Left ventricle myocardium inferior (tissue), 1 donor: ENCODE data around the gene YWHAE. TPM values are rescaled to one million over a fixed set of nuclear protein-coding genes. Genes with fewer than 3 reads are reported as not detected.
"Not testable (repeated sequence)": the region's sequence is repeated elsewhere in the genome, so short reads cannot be mapped to it uniquely, and the experiment has no call there.

Experiments
- DNase-seq: peaks from one replicate; pipeline ENCODE4 v3.0.0-alpha.2; 2020
- H3K27ac ChIP-seq: fragments of 200-600 bp; replicated peaks from 2 replicates; pipeline ENCODE4 v1.8.0; 2021
- H3K27me3 ChIP-seq: fragments of 200-600 bp; 2 replicates; pipeline ENCODE4 v1.8.0; 2021; ENCODE audit warnings: low read depth
- H3K36me3 ChIP-seq: fragments of 200-600 bp; 2 replicates; pipeline ENCODE4 v1.8.0; 2021
- H3K4me1 ChIP-seq: fragments of 200-600 bp; 2 replicates; pipeline ENCODE4 v1.8.0; 2021
- H3K4me3 ChIP-seq: fragments of 200-600 bp; 2 replicates; pipeline ENCODE4 v1.8.0; 2021; ENCODE audit warnings: mild to moderate bottlenecking, moderate library complexity
- H3K9me3 ChIP-seq: fragments of 200-600 bp; replicated peaks from 2 replicates; pipeline ENCODE4 v1.8.0; 2021
- CTCF ChIP-seq: fragments of 200-600 bp; IDR thresholded peaks from 2 replicates; pipeline ENCODE4 v1.8.0; 2021; ENCODE audit warnings: antibody characterized with exemption, mild to moderate bottlenecking, borderline replicate concordance
- intact Hi-C: fragments of 100-400 bp; cut with micrococcal nuclease; formaldehyde crosslinking; loops from one replicate; pipeline ENCODE4 v1.11.0; 2022
- total RNA-seq: library from RNA; stranded (reverse); fragmentation: NEBNext Ultra II Directional; extraction: Animal tissue kit (Norgen Biotek cat#: 25700); gene quantifications from one replicate; pipeline ENCODE4 v1.2.1, GENCODE V29; 2021
- donor health status: DM: no; HTN: yes; CAD: no; lungs with severe emphysema.

YWHAE gene
- total RNA-seq, 1 donor from 2014 or later = 569 TPM

GRCh38 chr17:1402262-1402586, 2.2 kb upstream of the YWHAE start:
- H3K27ac ChIP-seq = no peak overlapping the region
- H3K9me3 ChIP-seq = no peaks in the 10 kb centered on the region
- DNase-seq = no peak
- H3K36me3 ChIP-seq = no peaks in the 10 kb centered on the region
- H3K4me3 ChIP-seq = no peak overlapping the region
- no peaks in the 10 kb centered on the region for H3K27me3 ChIP-seq
- intact Hi-C loops = no loop called here
- H3K4me1 ChIP-seq = peaks cover 33% of the 10 kb centered on the region
- no peak for TF ChIP-seq CTCF

- peaks cover 65% of the 10 kb centered on the region for H3K4me1 ChIP-seq
- no peaks in the 10 kb centered on the region for H3K27me3 ChIP-seq
- TF ChIP-seq CTCF = no peak
- H3K36me3 ChIP-seq = no peaks in the 10 kb centered on the region
- DNase-seq = peak; percentile 60
- peak overlapping the region; percentile 95 for H3K4me3 ChIP-seq
- H3K9me3 ChIP-seq = no peaks in the 10 kb centered on the region
- H3K27ac ChIP-seq = peak overlapping the region; percentile 97
- intact Hi-C loops = no loop called here
Observed at GRCh38 chr17:1398931-1399678, 917 bp downstream of the YWHAE start.

- Histone ChIP-seq H3K4me1 (peaks cover 75% of the 10 kb centered on the region), H3K36me3 (no peaks in the 10 kb centered on the region), H3K27ac (peak overlapping the region; percentile 97), H3K9me3 (no peaks in the 10 kb centered on the region), H3K27me3 (no peaks in the 10 kb centered on the region), H3K4me3 (peak overlapping the region; percentile 95)
- TF ChIP-seq CTCF = no peak
- intact Hi-C loops = no loop called here
- no peak for DNase-seq
Observed at GRCh38 chr17:1398028-1398427, 2.0 kb downstream of the YWHAE start.

GRCh38 chr17:1395876-1396665, 4.0 kb downstream of the YWHAE start:
- Histone ChIP-seq H3K4me1 (peaks cover 95% of the 10 kb centered on the region), H3K27ac (peak overlapping the region; percentile 97)
- DNase-seq, H3K9me3 ChIP-seq, intact Hi-C loops, H3K27me3 ChIP-seq, H3K4me3 ChIP-seq, H3K36me3 ChIP-seq: not testable (repeated sequence)

GRCh38 chr17:1391577-1391976, 8.4 kb downstream of the YWHAE start:
- Histone ChIP-seq H3K36me3 (no peaks in the 10 kb centered on the region), H3K9me3 (no peaks in the 10 kb centered on the region), H3K27me3 (no peaks in the 10 kb centered on the region), H3K4me3 (peak overlapping the region; percentile 46), H3K4me1 (peaks cover 100% of the 10 kb centered on the region), H3K27ac (peak overlapping the region; percentile 82)
- TF ChIP-seq CTCF = no peak
- intact Hi-C loops = no loop called here
- no peak for DNase-seq
